NCI-H146 treated with DMSO at 0.1 percent for 48 hours (cell line): ENCODE measurements around the gene SSBP1.
"Not testable (repeated sequence)": the region's sequence is repeated elsewhere in the genome, so short reads cannot be mapped to it uniquely, and the experiment has no call there.

Experiments used
- DNase-seq: peaks from one replicate; lab custom pipeline; 2025; ENCODE audit not compliant: unreplicated experiment; lab: John Stamatoyannopoulos, UW

SSBP1 gene

DNA sequence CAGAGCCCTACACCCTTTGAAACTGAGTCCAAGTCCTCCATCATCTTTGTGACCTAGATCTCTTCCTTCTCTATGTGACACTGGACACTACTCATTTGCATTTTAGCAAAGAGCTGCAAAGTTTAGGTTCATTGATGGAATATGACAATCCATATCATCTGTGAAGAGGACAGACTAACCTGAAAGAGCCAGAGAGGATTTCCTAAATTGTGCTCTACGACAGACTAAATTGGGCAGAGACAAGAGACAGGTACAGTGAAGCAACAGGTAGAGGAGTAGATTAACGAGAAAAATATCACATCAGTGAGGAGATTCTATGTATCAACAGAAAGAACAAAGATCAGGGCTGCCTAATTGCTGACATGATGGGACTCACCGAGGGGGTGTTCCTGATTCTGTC lies 25.6 kb downstream of the SSBP1 start, which contains the start of gene TAS2R3:
TAS2R3 (plus strand) TSS at position 301 of the 400 bp plus-strand sequence; CDS start at position 363, 62 bp downstream.
- DNase-seq = no peak

DNA sequence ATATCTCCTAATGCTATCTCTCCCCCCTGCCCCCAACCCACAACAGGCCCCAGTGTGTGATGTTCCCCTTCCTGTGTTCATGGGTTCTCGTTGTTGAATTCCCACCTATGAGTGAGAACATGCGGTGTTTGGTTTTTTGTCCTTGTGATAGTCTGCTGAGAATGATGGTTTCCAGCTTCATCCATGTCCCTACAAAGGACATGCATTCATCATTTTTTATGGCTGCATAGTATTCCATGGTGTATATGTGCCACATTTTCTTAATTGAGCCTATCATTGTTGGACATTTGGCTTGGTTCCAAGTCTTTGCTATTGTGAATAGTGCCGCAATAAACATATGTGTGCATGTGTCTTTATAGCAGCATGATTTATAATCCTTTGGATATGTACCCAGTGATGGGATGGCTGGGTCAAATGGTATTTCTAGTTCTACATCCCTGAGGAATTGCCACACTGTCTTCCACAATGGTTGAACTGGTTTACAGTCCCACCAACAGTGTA lies 32.0 kb downstream of the SSBP1 start:
- not testable (repeated sequence) for DNase-seq

- DNase-seq = no peak
Observed at GRCh38 chr7:141776374-141776773, 38.2 kb downstream of the SSBP1 start, which contains the start of gene TAS2R4. TAS2R4 (plus strand) TSS chr7:141776674; CDS start chr7:141778489, 1,815 bp downstream.

- DNase-seq = peak; percentile 14
Observed at GRCh38 chr7:141785706-141786552, 47.8 kb downstream of the SSBP1 start.

DNA sequence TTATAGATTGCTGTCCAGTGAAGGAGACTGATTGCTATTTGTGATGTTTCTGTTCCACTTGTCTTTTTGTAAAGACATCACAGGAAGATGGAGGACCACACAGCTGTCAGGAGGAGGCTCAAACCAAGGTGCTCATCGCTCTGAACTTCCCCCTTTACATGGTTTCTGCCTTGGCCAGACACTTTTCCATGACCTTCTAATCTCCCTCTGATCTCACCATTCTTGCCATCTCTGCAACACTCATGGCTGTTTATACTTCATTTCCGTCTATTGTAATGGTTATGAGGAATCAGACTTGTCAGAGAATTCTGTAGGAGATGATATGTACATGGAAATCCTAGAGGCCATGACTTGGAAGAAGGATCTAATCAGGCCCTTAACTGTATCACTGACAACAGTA lies 50.1 kb downstream of the SSBP1 start:
- DNase-seq = no peak

- DNase-seq = no peak
Observed at GRCh38 chr7:141789917-141790316, 51.8 kb downstream of the SSBP1 start, which contains the start of gene TAS2R5. TAS2R5 (plus strand) TSS chr7:141790217; CDS start chr7:141790362, 145 bp downstream.

GRCh38 chr7:141792526-141792925 lies 54.4 kb downstream of the SSBP1 start:
- no peak for DNase-seq
